ENCODE results near the gene ZNF281.
"Not testable (repeated sequence)": the region's sequence is repeated elsewhere in the genome, so short reads cannot be mapped to it uniquely, and the experiment has no call there.

ZNF281 gene

DNA sequence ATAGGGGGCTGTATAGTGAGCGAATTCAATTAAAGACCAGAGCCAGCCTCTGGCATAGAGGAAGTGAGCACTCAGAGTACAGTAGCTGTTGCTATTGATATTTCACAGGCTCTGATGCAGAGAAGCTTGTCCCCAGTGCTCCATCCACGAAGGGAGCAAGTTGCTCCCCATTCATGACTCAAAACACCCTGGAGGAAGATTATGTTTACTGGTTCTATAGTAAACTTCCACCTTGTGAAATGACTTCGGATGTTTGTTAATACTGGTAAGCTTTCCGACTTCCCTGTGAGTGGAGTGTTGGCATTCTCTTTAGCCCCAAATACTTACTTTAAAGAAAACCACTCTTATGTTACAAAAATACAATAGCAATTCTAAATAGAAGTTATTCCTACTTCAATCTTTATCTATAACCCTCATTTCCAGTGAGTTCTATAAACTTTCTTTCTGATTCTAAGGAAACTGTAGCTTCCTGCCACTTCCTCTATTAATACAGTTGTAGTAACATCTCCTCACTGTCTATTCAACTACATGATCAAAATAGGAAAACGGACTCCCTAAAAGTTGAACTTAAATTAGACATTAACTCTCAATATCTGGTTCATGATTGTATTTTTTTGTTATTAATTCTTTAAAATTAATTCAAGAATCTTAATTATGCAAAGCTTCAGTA is 46.4 kb downstream of the ZNF281 start:
- peak; percentile 17 for DNase-seq

DNA sequence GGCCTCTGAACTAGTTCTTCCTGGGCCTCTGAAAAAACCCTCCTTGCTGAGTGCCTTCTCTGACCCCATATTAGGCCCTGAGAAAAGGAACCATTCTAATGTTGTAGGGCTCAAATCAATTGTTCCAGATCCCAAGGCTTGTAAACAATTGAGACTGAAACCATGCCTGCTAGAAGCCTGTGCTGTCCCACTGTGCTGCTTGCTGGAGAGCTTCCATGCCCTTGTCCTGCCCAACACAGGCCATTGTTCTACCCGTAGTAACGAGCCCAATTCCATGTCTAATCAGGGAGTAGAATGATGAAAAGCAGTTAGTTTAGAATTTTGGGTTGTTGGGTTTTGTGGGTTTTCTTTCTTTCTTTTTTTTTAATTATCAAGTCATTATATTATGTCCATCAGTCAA is 47.4 kb downstream of the ZNF281 start:
- no peak for DNase-seq

DNA sequence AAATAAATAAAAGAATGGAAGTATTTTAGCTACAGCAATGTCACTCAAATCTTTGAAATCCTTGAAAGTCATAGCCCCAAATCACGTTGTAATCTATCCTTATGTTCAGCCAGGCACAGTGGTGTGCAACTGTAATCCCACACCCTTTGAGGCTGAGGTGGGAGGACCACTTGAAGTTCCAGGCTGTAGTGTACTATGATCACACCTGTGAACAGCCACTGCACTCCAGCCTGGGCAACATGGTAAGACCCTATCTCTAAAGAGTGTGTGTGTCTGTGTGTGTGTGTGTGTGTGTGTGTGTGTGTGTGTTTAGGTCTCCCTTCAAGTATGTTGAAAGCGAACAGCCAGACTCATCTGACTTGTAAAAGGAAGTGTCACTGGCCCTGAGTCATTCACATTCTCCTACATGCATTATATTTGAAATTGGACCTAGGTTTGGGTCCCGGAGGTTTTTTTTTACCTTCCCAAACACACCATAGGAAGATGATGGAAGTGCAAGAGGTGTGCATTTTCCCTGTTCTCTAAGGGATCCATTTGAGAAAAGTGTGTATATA is 50.1 kb downstream of the ZNF281 start:
- no peak for DNase-seq

DNA sequence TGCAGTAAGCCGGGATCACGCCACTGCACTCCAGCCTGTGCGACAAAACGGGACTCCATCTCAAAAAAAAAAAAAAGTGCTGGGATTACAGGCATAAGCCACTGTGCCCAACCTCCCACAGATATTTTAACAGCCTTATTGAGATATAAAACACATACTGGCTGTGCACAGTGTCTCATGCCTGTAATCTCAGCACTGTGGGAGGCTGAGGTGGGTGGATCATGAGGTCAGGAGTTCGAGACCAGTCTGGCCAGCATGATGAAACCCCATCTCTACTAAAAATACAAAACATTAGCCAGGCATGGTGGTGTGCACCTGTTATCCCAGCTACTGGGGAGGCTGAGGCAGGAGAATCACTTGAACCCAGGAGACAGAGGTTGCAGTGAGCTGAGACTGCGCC is 51.9 kb downstream of the ZNF281 start:
- DNase-seq, result not testable (repeated sequence)

DNA sequence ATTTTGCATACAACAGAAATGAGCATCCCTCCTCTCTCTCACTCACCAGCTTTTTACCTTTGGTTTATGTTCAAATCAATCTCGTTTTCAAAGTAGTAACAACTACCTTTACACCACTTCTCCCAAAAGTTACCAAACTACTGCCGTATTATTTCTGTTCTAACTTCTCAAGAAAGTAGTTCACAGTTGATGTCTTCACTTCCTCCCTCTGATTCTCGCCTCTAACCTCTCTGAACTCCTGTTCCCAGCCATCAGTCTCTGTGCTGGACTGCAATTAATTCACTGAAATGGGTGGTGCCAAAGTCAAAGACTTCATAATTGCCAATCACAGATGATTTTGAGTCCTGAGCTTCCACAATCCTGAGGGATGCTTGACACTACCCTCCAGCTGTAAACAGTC is 54.0 kb downstream of the ZNF281 start:
- DNase-seq, result no peak

Measured in CD4-positive, alpha-beta T cell treated with Interleukin-15 for 1 hour (primary cell).